Fibroblast of lung (primary cell): ENCODE results near the gene UST.

Experiments
- EZH2 ChIP-seq: IDR thresholded peaks from 2 replicates; pipeline ENCODE4 v1.5.1; 2012; ENCODE audit warnings: low read length, control low read depth, mild to moderate bottlenecking; ENCODE audit errors: missing control alignments
- TF ChIP-seq, protein P1 (sequence below), 2 donors: IDR thresholded peaks in 1 of 2; conservative IDR thresholded peaks in 1 of 2; 1 replicate in 1 of 2; 2 replicates in 1 of 2; pipeline ENCODE4 v1.5.1; 2011 to 2012; ENCODE audit warnings: low read length in 2 of 2, control low read depth in 1 of 2, inconsistent platforms in 1 of 2, low read depth in 1 of 2, mild to moderate bottlenecking in 1 of 2

DNA sequence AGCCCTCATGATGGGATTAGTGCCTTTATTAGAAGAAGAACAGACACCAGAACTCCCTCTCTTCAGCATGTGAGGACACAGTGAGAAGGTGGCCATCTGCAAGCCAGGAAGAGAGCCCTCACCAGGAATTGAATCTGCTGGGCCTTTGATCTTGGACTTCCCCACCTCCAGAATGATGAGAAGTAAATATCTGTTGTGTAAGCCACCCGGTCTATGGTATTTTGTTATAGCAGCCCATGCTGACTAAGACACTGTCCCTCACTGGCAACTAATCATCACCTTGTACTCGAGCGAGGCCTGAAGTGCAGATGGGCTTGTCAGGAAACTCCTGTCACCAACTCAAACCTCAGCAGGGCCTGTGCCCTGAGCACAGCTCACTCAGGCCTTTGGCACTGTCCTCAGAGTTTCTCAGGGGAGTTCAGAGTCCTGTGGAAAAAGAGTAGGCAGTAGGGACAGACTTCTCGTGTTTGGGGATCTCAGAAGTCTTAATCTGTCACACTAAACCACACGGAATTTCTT, 62.0 kb downstream of the UST start:
- TF ChIP-seq EZH2: no peak
- TF ChIP-seq, protein P1, sequence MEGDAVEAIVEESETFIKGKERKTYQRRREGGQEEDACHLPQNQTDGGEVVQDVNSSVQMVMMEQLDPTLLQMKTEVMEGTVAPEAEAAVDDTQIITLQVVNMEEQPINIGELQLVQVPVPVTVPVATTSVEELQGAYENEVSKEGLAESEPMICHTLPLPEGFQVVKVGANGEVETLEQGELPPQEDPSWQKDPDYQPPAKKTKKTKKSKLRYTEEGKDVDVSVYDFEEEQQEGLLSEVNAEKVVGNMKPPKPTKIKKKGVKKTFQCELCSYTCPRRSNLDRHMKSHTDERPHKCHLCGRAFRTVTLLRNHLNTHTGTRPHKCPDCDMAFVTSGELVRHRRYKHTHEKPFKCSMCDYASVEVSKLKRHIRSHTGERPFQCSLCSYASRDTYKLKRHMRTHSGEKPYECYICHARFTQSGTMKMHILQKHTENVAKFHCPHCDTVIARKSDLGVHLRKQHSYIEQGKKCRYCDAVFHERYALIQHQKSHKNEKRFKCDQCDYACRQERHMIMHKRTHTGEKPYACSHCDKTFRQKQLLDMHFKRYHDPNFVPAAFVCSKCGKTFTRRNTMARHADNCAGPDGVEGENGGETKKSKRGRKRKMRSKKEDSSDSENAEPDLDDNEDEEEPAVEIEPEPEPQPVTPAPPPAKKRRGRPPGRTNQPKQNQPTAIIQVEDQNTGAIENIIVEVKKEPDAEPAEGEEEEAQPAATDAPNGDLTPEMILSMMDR (conservative IDR thresholded peaks at IDR 0.05 in 1 of 2, IDR thresholded peaks at IDR 0.05 in 1 of 2; ENCODE audit: low read depth in 1 of 2, low read length in 2 of 2): no peak
